ENCODE measurements around the gene CST8.

DNA sequence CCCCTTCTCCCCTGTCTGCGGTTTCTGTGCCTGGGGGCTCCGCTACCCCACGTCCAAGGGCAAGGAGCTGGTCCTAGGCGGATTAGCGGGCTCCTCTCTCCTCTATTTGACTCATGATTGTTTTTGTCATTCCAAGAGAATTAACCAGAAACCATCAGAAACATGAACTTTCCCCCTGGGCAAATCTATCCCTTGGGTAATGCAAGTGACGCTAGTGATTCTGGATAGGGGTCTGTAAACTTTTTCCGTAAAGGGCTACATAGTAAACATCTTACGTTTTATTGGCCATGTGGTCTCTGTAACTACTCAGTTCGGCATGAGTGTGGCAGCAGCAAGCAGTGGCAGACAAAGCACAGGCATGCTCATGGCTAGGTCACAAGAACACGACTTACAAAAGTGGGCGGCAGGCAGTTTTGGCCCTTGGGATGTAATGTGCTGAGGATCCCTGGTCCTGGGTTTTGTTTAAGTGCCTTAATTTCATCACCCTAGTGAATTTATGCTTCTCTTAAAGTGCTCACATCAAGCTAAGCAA, 38.9 kb upstream of the CST8 start:
- TF ChIP-seq, protein P1, sequence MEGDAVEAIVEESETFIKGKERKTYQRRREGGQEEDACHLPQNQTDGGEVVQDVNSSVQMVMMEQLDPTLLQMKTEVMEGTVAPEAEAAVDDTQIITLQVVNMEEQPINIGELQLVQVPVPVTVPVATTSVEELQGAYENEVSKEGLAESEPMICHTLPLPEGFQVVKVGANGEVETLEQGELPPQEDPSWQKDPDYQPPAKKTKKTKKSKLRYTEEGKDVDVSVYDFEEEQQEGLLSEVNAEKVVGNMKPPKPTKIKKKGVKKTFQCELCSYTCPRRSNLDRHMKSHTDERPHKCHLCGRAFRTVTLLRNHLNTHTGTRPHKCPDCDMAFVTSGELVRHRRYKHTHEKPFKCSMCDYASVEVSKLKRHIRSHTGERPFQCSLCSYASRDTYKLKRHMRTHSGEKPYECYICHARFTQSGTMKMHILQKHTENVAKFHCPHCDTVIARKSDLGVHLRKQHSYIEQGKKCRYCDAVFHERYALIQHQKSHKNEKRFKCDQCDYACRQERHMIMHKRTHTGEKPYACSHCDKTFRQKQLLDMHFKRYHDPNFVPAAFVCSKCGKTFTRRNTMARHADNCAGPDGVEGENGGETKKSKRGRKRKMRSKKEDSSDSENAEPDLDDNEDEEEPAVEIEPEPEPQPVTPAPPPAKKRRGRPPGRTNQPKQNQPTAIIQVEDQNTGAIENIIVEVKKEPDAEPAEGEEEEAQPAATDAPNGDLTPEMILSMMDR (IDR thresholded peaks at IDR 0.05): no peak
- TF ChIP-seq POLR2AphosphoS5 (IDR thresholded peaks at IDR 0.05; ENCODE audit: low read depth, low read length): no peak

Measured in Panc1 (cell line).